ENCODE results near the gene ORAI1. TPM values are rescaled to one million over a fixed set of nuclear protein-coding genes. Genes with fewer than 3 reads are reported as not detected.

Gene ORAI1
- total RNA-seq, 1 donor from 2014 or later: 86.3 TPM

DNA sequence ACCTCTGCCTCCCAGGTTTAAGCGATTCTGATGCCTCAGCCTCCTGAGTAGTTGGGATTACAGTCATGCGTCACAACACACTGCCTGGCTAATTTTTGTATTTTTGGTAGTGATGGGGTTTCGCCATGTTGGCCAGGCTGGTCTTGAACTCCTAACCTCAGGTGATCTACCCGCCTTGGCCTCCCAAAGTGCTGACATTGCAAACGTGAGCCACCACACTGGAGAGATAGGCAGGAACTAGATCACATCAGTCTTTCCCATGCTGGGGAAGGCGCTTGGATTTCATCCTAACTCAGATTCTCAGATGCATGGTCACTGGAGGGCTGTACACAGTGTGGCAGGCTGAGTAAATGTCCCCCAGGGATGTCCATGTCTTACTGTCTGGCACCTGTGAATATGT, 18.0 kb upstream of the ORAI1 start:
- TF ChIP-seq, protein P1, sequence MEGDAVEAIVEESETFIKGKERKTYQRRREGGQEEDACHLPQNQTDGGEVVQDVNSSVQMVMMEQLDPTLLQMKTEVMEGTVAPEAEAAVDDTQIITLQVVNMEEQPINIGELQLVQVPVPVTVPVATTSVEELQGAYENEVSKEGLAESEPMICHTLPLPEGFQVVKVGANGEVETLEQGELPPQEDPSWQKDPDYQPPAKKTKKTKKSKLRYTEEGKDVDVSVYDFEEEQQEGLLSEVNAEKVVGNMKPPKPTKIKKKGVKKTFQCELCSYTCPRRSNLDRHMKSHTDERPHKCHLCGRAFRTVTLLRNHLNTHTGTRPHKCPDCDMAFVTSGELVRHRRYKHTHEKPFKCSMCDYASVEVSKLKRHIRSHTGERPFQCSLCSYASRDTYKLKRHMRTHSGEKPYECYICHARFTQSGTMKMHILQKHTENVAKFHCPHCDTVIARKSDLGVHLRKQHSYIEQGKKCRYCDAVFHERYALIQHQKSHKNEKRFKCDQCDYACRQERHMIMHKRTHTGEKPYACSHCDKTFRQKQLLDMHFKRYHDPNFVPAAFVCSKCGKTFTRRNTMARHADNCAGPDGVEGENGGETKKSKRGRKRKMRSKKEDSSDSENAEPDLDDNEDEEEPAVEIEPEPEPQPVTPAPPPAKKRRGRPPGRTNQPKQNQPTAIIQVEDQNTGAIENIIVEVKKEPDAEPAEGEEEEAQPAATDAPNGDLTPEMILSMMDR (IDR thresholded peaks at IDR 0.05): no peak
- ATAC-seq (ENCODE audit: low read depth): no peak
- Mint-ChIP-seq H3K4me1 (peaks cover 2% of the 10 kb centered on the region), H3K9me3 (no peaks in the 10 kb centered on the region), H3K36me3 (ENCODE audit: low read depth) (no peaks in the 10 kb centered on the region), H3K27me3 (no peaks in the 10 kb centered on the region), H3K27ac (no peak overlapping the region), H3K4me3 (no peak overlapping the region)
- POLR2A ChIA-PET: no interaction called here
- DNase-seq: no peak
- intact Hi-C loops (cut with micrococcal nuclease): no loop called here
- CTCF ChIA-PET: no interaction called here

DNA sequence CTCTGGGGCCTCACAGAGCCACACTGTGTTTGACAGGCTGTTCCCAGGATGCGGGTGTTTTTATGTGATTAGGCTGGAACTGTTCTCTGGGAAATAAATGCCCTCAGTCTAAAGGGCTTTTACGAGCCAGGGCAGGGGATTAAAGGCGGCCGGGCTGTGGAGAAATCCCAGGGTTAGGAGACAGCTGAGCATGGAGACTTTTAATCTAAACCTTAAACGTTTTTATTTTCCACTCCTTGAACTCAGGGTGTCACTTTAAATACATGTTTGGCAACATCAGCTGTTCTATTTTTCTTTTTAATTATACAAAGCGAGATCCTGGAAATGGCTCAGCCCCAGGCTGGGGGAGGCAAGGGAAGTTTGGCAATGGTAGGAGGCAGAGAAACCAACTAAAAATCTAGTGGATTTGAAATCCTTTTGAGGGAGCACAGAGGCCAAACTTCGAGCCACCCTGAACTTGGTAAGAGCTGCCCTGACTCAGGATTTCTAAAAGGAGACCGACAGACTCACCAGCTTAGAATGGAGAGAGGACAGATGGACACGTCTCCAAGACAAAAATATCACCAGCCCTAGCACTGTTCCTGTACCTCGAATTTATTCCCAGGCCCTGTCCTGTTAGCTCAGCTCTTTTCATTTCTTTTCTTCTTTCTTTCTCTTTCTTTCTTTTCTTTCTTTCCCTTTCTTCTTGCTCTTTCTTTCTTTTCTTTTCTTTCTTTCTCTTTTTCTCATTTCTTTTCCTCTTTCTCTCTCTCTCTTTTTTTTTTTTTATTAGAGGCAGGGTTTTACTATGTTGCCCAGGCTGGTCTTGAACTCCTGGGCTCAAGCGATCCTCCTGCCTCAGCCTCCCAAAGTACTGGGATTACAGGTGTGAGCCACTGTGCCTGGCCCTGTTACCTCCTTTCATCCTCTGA, 15.8 kb upstream of the ORAI1 start:
- POLR2A ChIA-PET: interaction anchor here (0.7 to 1.5 kb wide), 4 partner anchors 10 to 58 kb away, joined by 3 to 6 read pairs (median 4); no protein-coding TSS in a partner anchor
- ATAC-seq (ENCODE audit: low read depth): no peak
- intact Hi-C loops (cut with micrococcal nuclease): no loop called here
- CTCF ChIA-PET: interaction anchor here (1.3 kb wide), 1 partner anchor 17 kb away, joined by 3 read pairs; no protein-coding TSS in a partner anchor
- TF ChIP-seq, protein P1 (IDR thresholded peaks at IDR 0.05): no peak
- Mint-ChIP-seq H3K27ac (no peak overlapping the region), H3K9me3 (no peaks in the 10 kb centered on the region), H3K27me3 (no peaks in the 10 kb centered on the region), H3K4me3 (no peak overlapping the region), H3K4me1 (peaks cover 10% of the 10 kb centered on the region), H3K36me3 (ENCODE audit: low read depth) (no peaks in the 10 kb centered on the region)
- no peak for DNase-seq

DNA sequence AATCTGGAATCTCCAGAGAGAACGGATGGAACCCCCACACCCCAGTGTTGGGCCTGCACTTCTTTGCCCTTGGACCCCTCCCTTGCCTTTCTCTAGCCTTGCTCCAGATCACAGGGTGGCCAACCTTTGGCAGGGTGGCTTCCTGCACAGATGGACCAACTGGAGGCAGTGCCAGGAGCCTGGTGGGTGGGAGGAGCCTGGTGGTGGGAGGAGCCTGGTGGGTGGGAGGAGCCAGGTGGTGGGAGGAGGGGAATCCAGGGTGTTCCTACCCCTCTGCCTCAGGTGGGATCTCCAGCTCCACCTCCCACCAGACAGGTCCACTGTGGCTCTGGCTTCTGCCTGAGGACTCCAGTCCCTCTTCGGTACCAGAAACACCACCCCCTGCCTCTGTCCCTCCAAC, 15.0 kb upstream of the ORAI1 start:
- ATAC-seq (ENCODE audit: low read depth): peak; percentile 42
- H3K4me3 Mint-ChIP-seq: no peak overlapping the region
- no peak for DNase-seq
- POLR2A ChIA-PET: interaction anchor here (0.7 kb wide), 1 partner anchor 342 kb away, joined by 4 read pairs; no protein-coding TSS in a partner anchor
- H3K9me3 Mint-ChIP-seq: no peaks in the 10 kb centered on the region
- no peak overlapping the region for H3K27ac Mint-ChIP-seq
- no peaks in the 10 kb centered on the region for H3K27me3 Mint-ChIP-seq
- intact Hi-C loops (cut with micrococcal nuclease): no loop called here
- CTCF ChIA-PET: no interaction called here
- TF ChIP-seq, protein P1 (IDR thresholded peaks at IDR 0.05): no peak
- peaks cover 13% of the 10 kb centered on the region for H3K4me1 Mint-ChIP-seq
- H3K36me3 Mint-ChIP-seq (ENCODE audit: low read depth): no peaks in the 10 kb centered on the region

DNA sequence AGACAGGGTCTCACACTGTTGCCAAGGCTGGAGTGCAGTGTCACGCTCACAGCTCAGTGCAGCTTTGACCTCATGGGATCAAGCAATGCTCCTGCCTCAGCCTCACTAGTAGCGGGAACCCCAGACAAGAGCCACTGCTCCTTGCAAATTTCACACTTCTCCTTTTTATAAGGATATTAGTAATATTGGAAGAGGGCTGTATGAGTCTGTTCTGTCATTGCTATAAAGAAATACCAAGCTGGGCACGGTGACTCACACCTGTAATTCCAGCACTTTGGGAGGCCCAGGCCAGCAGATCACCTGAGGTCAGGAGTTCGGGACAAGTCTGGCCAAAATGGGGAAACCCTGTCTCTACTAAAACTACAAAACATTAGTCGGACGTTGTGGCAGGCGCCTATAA, 12.9 kb upstream of the ORAI1 start:
- H3K27me3 Mint-ChIP-seq: no peaks in the 10 kb centered on the region
- intact Hi-C loops (cut with micrococcal nuclease): no loop called here
- H3K4me1 Mint-ChIP-seq: peaks cover 14% of the 10 kb centered on the region
- TF ChIP-seq, protein P1 (IDR thresholded peaks at IDR 0.05): no peak
- ATAC-seq (ENCODE audit: low read depth) (peak; percentile 47), DNase-seq (no peak)
- H3K9me3 Mint-ChIP-seq: no peaks in the 10 kb centered on the region
- H3K36me3 Mint-ChIP-seq (ENCODE audit: low read depth): no peaks in the 10 kb centered on the region
- POLR2A ChIA-PET: interaction anchor here (0.5 to 0.7 kb wide), 2 partner anchors 23 to 55 kb away, joined by 4 to 8 read pairs; no protein-coding TSS in a partner anchor
- CTCF ChIA-PET: interaction anchor here (0.9 kb wide), 1 partner anchor 61 kb away, joined by 4 read pairs; no protein-coding TSS in a partner anchor
- no peak overlapping the region for H3K27ac Mint-ChIP-seq
- no peak overlapping the region for H3K4me3 Mint-ChIP-seq

DNA sequence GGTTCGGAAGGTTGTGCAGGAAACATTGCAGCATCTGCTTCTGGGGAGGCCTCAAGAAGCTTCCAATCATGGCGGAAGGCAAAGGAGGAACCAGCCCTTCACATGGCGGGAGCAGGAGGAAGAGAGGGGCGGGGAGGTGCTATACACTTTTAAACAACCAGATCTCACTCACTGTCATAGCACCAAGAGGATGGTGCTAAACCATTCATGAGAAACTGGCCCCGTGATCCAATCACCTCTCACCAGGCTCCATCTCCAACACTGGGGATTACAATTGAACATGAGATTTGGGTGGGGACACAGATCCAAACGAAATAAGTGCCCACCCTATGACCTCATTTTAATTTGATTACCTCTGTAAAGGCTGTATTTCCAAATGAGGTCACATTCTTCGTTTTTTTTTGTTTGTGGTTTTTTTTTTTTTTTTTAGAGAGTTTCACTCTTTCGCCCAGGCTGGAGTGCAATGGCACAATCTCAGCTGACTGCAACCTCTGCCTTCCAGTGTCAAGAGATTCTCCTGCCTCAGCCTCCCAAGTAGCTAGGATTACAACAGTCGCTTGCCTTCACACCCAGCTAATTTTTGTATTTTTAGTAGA, 11.4 kb upstream of the ORAI1 start:
- DNase-seq (no peak), ATAC-seq (ENCODE audit: low read depth) (peak; percentile 13)
- Mint-ChIP-seq H3K27ac (no peak overlapping the region), H3K36me3 (ENCODE audit: low read depth) (no peaks in the 10 kb centered on the region), H3K9me3 (no peaks in the 10 kb centered on the region), H3K4me3 (no peak overlapping the region), H3K27me3 (no peaks in the 10 kb centered on the region), H3K4me1 (peaks cover 28% of the 10 kb centered on the region)
- ChIA-PET POLR2A (interaction anchor here (0.6 to 0.7 kb wide), 2 partner anchors 24 to 1528 kb away, joined by 5 to 8 read pairs; no protein-coding TSS in a partner anchor), CTCF (no interaction called here)
- intact Hi-C loops (cut with micrococcal nuclease): no loop called here
- TF ChIP-seq, protein P1 (IDR thresholded peaks at IDR 0.05): no peak
